ENCODE measurements around the gene ZNF432. TPM values are rescaled to one million over a fixed set of nuclear protein-coding genes. Genes with fewer than 3 reads are reported as not detected.

Gene ZNF432
- polyA plus RNA-seq, 1 of the 3 experiments (the other 2 are of a cell fraction), result 2.9 TPM

GRCh38 chr19:52095172-52096014, 46.8 kb upstream of the ZNF432 start, which contains the start of gene ZNF841 (continued):
- no peak for TF ChIP-seq USF2 (IDR thresholded peaks at IDR 0.05; ENCODE audit: borderline replicate concordance, low read depth, low read length)
- peak; percentile 41; the same call in 1 of the 2 replicates for TF ChIP-seq SIN3A (IDR thresholded peaks at IDR 0.05; ENCODE audit: borderline replicate concordance, low read depth, low read length)
- TF ChIP-seq RFX5 (IDR thresholded peaks at IDR 0.05; ENCODE audit: low read length), result no peak
- no peak for TF ChIP-seq FOXJ3 (CRISPR knock-in tag; IDR thresholded peaks at IDR 0.05)
- TF ChIP-seq MEF2A (IDR thresholded peaks at IDR 0.05; ENCODE audit: borderline replicate concordance, low read depth), result no peak
- TF ChIP-seq CHD2 (IDR thresholded peaks at IDR 0.05; ENCODE audit: low read length, partially characterized antibody), result peak; percentile 25
- peak; percentile 91 for TF ChIP-seq ELF1 (IDR thresholded peaks at IDR 0.05)
- TF ChIP-seq MXI1 (IDR thresholded peaks at IDR 0.05; ENCODE audit: low read depth, low read length), result peak; percentile 81; the same call in 1 of the 2 replicates
- no peak for TF ChIP-seq RCOR1 (IDR thresholded peaks at IDR 0.05; ENCODE audit: low read length)

GRCh38 chr19:52094526-52095130, 46.0 kb upstream of the ZNF432 start:
- H2AFZ ChIP-seq (ENCODE audit: low read depth), result peak overlapping the region; percentile 98; the same call in 1 of the 2 replicates
- peak overlapping the region; percentile 94 for H3K4me2 ChIP-seq
- peak overlapping the region; percentile 84 to 99 for H3K4me3 ChIP-seq (ENCODE audit: low read depth in 2 of 2, low read length in 1 of 2)
- no peaks in the 10 kb centered on the region for H3K27me3 ChIP-seq (ENCODE audit: insufficient read depth)
- H3K9me3 ChIP-seq, result peaks cover 7% of the 10 kb centered on the region
- H4K20me1 ChIP-seq (ENCODE audit: insufficient read depth), result no peaks in the 10 kb centered on the region
- H3K27ac ChIP-seq (ENCODE audit: low read depth in 2 of 2, low read length in 1 of 2), result peak overlapping the region in 1 of 2 experiments; percentile 78; a peak in 1 of 4 replicates
- 11% methylated on average over 12 of the region's 12 CpGs for WGBS (ENCODE audit: low lambda C conversion rate)
- no peak for DNase-seq
- ChIA-PET CTCF (no interaction called here), POLR2A (no interaction called here)
- H3K9ac ChIP-seq, result peak overlapping the region; percentile 90
- TF ChIP-seq FOXM1 (IDR thresholded peaks at IDR 0.05; ENCODE audit: low read depth) (no peak), TCF12 (IDR thresholded peaks at IDR 0.05) (no peak), IRF3 (IDR thresholded peaks at IDR 0.05; ENCODE audit: low read depth, low read length) (no peak), CHD2 (IDR thresholded peaks at IDR 0.05; ENCODE audit: low read length, partially characterized antibody) (no peak), MEF2A (IDR thresholded peaks at IDR 0.05; ENCODE audit: borderline replicate concordance, low read depth) (no peak), MXI1 (IDR thresholded peaks at IDR 0.05; ENCODE audit: low read depth, low read length) (no peak), CTCF (IDR thresholded peaks at IDR 0.05) (no peak), RCOR1 (IDR thresholded peaks at IDR 0.05; ENCODE audit: low read length) (no peak), FOSL2 (IDR thresholded peaks at IDR 0.05; ENCODE audit: borderline replicate concordance, low read depth) (no peak), RXRA (IDR thresholded peaks at IDR 0.05; ENCODE audit: borderline replicate concordance, low read depth) (no peak), POLR2AphosphoS5 (IDR thresholded peaks at IDR 0.05; ENCODE audit: low read depth, low read length) (no peak), NRF1 (IDR thresholded peaks at IDR 0.05; ENCODE audit: low read depth, low read length) (no peak), SIN3A (IDR thresholded peaks at IDR 0.05; ENCODE audit: borderline replicate concordance, low read depth, low read length) (no peak), SMC3 (IDR thresholded peaks at IDR 0.05; ENCODE audit: low read depth, low read length) (no peak), MAX (IDR thresholded peaks at IDR 0.05; ENCODE audit: low read depth) (no peak), ELF1 (IDR thresholded peaks at IDR 0.05) (no peak)
- H3F3A ChIP-seq (replicated peaks; ENCODE audit: insufficient read depth), result peaks cover 6% of the 10 kb centered on the region
- H3K79me2 ChIP-seq (ENCODE audit: insufficient read depth), result peaks cover 57% of the 10 kb centered on the region
- no peaks in the 10 kb centered on the region for H3K9me2 ChIP-seq
- H3K36me3 ChIP-seq (replicated peaks in 1 of 2; ENCODE audit: control insufficient read depth in 1 of 2, insufficient read depth in 2 of 2, low read length in 1 of 2), result peaks cover 3 to 33% of the 10 kb centered on the region in 2 experiments
- H3K4me1 ChIP-seq (ENCODE audit: control insufficient read depth in 1 of 2, insufficient read depth in 2 of 2, low read depth in 1 of 2, low read length in 1 of 2), result peaks cover 0 to 6% of the 10 kb centered on the region in 2 experiments; a peak in 1 of 4 replicates
